Midbrain (tissue), 1 donor: ENCODE data around the gene ZNF317.
"Not testable (repeated sequence)": the region's sequence is repeated elsewhere in the genome, so short reads cannot be mapped to it uniquely, and the experiment has no call there.

Source experiments
- DNase-seq: peaks from one replicate; lab custom pipeline; 2025; lab: John Stamatoyannopoulos, UW

The ZNF317 gene

GRCh38 chr19:9175326-9175725 lies 35.1 kb downstream of the ZNF317 start:
- no peak for DNase-seq

GRCh38 chr19:9178901-9179300 lies 38.7 kb downstream of the ZNF317 start, which contains the start of gene OR7D2:
Gene OR7D2, plus strand, starts transcription at chr19:9178979. Its CDS starts 6,803 bp downstream, at chr19:9185782.
- DNase-seq: no peak

GRCh38 chr19:9183000-9183399 lies 42.8 kb downstream of the ZNF317 start:
- DNase-seq: no peak

GRCh38 chr19:9187191-9187590 lies 47.0 kb downstream of the ZNF317 start:
- no peak for DNase-seq

GRCh38 chr19:9189535-9189934 lies 49.3 kb downstream of the ZNF317 start:
- no peak for DNase-seq

GRCh38 chr19:9198044-9198443 lies 57.8 kb downstream of the ZNF317 start:
- DNase-seq: not testable (repeated sequence)

GRCh38 chr19:9205501-9206113 lies 65.4 kb downstream of the ZNF317 start:
- DNase-seq: peak; percentile 44
